ENCODE data around the gene SPTB. TPM values are rescaled to one million over a fixed set of nuclear protein-coding genes. Genes with fewer than 3 reads are reported as not detected.

The SPTB gene
- total RNA-seq, 1 donor from 2014 or later = under 0.01 TPM

Other genes starting within 250 kb of the SPTB start
- 5.9 and 15.7 TPM in 2 replicates for gene PLEKHG3, start 175.5 kb downstream of the SPTB start, total RNA-seq
- 31.2 and 37.1 TPM in 2 replicates for gene CHURC1, start 34.5 kb upstream of the SPTB start, total RNA-seq
- not detected in 2 replicates for gene GPX2, start 62.8 kb upstream of the SPTB start, total RNA-seq
- 4.6 and 6.5 TPM in 2 replicates for gene RAB15, start 92.4 kb upstream of the SPTB start, total RNA-seq
- 5.0 and 8.5 TPM in 2 replicates for gene FNTB, start 107.0 kb upstream of the SPTB start, total RNA-seq
- gene MAX, start 222.6 kb upstream of the SPTB start, total RNA-seq = 34.2 and 62.7 TPM in 2 replicates

Measured in lung microvascular endothelial cell (primary cell).